IMR-90 (cell line): ENCODE measurements around the gene SMOC1. TPM values are rescaled to one million over a fixed set of nuclear protein-coding genes. Genes with fewer than 3 reads are reported as not detected.

ENCODE experiments used
- ATAC-seq: fragments of 200-7000 bp; cut with Tn5 transposase; 2 replicates; pipeline ENCODE4 v1.9.1; 2020; ENCODE audit warnings: low read depth, mild to moderate bottlenecking, moderate library complexity
- BruUV-seq: library from RNA; stranded (reverse); fragments of 400-500 nt; replicated peaks from 2 replicates; lab custom pipeline; 2021; lab: Mats Ljungman, UMichigan
- CTCF ChIA-PET: fragments of 300-600 bp; formaldehyde crosslinking; extraction: SDS; loops from one replicate; lab custom pipeline; 2021; ENCODE audit warnings: antibody characterized with exemption; lab: Yijun Ruan, JAX
- POLR2A ChIA-PET: fragments of 300-600 bp; sonication (Branson Sonifier 250); formaldehyde crosslinking; loops from one replicate; lab custom pipeline; 2022; ENCODE audit warnings: antibody characterized with exemption; ENCODE audit not compliant: unreplicated experiment; lab: Charles Lee
- DNase-seq: peaks from one replicate; pipeline ENCODE4 v3.0.0; 2013
- H2AFZ ChIP-seq: replicated peaks from 2 replicates; pipeline ENCODE3; 2013; ENCODE audit warnings: low read length, mild to moderate bottlenecking; ENCODE audit not compliant: poor library complexity
- H2AK5ac ChIP-seq: 2 replicates; pipeline ENCODE4 v1.6.1; 2013; ENCODE audit warnings: low read depth, low read length, inconsistent platforms
- H2AK9ac ChIP-seq: replicated peaks from 2 replicates; pipeline ENCODE3; 2013; ENCODE audit warnings: mild to moderate bottlenecking, low read depth, low read length, moderate library complexity; ENCODE audit not compliant: poor library complexity
- H2BK120ac ChIP-seq: 2 replicates; pipeline ENCODE4 v1.6.1; 2013; ENCODE audit warnings: low read depth, low read length, inconsistent platforms
- H2BK15ac ChIP-seq: 3 replicates; pipeline ENCODE4 v1.6.1; 2013; ENCODE audit warnings: low read depth, low read length, inconsistent platforms
- H2BK20ac ChIP-seq: 2 replicates; pipeline ENCODE4 v1.6.1; 2013; ENCODE audit warnings: low read depth, mild to moderate bottlenecking, inconsistent platforms, low read length, moderate library complexity
- H2BK5ac ChIP-seq: 2 replicates; pipeline ENCODE4 v1.6.1; 2013; ENCODE audit warnings: mild to moderate bottlenecking, low read depth, low read length, inconsistent platforms; ENCODE audit not compliant: poor library complexity, severe bottlenecking
- H3K14ac ChIP-seq: replicated peaks from 2 replicates; pipeline ENCODE4 v1.6.1; 2013; ENCODE audit warnings: low read depth, low read length, inconsistent platforms
- H3K18ac ChIP-seq: 2 replicates; pipeline ENCODE4 v1.6.1; 2013; ENCODE audit warnings: low read depth, low read length, control low read depth
- H3K23ac ChIP-seq: 2 replicates; pipeline ENCODE4 v1.6.1; 2013; ENCODE audit warnings: low read depth, low read length, inconsistent platforms
- H3K27ac ChIP-seq: 2 replicates; pipeline ENCODE4 v1.5.1; 2013; ENCODE audit warnings: mild to moderate bottlenecking, control low read depth, low read length; ENCODE audit not compliant: insufficient read depth
- H3K27me3 ChIP-seq: 2 replicates; pipeline ENCODE4 v1.6.1; 2013; ENCODE audit warnings: low read length; ENCODE audit not compliant: control insufficient read depth, insufficient read depth
- H3K36me3 ChIP-seq: 2 replicates; pipeline ENCODE4 v1.6.1; 2013; ENCODE audit warnings: low read length, mixed read lengths; ENCODE audit not compliant: control insufficient read depth, insufficient read depth
- H3K4ac ChIP-seq: 2 replicates; pipeline ENCODE4 v1.6.1; 2013; ENCODE audit warnings: low read depth, low read length, inconsistent platforms
- H3K4me1 ChIP-seq: 2 replicates; pipeline ENCODE4 v1.6.1; 2013; ENCODE audit warnings: low read length, mixed read lengths; ENCODE audit not compliant: control insufficient read depth, insufficient read depth
- H3K4me2 ChIP-seq: 2 replicates; pipeline ENCODE4 v1.6.1; 2013; ENCODE audit warnings: low read depth, mild to moderate bottlenecking, control low read depth, low read length, moderate library complexity
- H3K4me3 ChIP-seq: 2 replicates; pipeline ENCODE4 v1.5.1; 2013; ENCODE audit warnings: low read depth, mild to moderate bottlenecking, control low read depth, low read length, moderate library complexity; ENCODE audit not compliant: insufficient read depth
- H3K56ac ChIP-seq: 2 replicates; pipeline ENCODE4 v1.6.1; 2013; ENCODE audit warnings: low read length, inconsistent platforms; ENCODE audit not compliant: insufficient read depth; ENCODE audit errors: extremely low read depth
- H3K79me1 ChIP-seq, 2 experiments: 2 replicates each; pipeline ENCODE4 v1.6.1; 2013; ENCODE audit warnings: low read length in 2 of 2, inconsistent platforms in 1 of 2, low read depth in 1 of 2
- H3K9ac ChIP-seq: 2 replicates; pipeline ENCODE4 v1.6.1; 2013; ENCODE audit warnings: low read depth, low read length, control low read depth
- H3K9me1 ChIP-seq: 2 replicates; pipeline ENCODE4 v1.6.1; 2013; ENCODE audit warnings: low read length, inconsistent platforms; ENCODE audit not compliant: insufficient read depth
- H3K9me3 ChIP-seq: 2 replicates; pipeline ENCODE4 v1.6.1; 2013; ENCODE audit warnings: low read length; ENCODE audit not compliant: control insufficient read depth, insufficient read depth
- H4K20me1 ChIP-seq: 2 replicates; pipeline ENCODE4 v1.6.1; 2013; ENCODE audit warnings: low read length, inconsistent platforms; ENCODE audit not compliant: insufficient read depth
- H4K5ac ChIP-seq: 2 replicates; pipeline ENCODE4 v1.6.1; 2013; ENCODE audit warnings: mild to moderate bottlenecking, low read depth, low read length, control low read depth
- H4K8ac ChIP-seq, 2 experiments: 2 replicates each; pipeline ENCODE4 v1.6.1; 2013; ENCODE audit warnings: low read depth in 2 of 2, low read length in 2 of 2, control low read depth in 1 of 2, inconsistent platforms in 1 of 2
- H4K91ac ChIP-seq: 2 replicates; pipeline ENCODE4 v1.6.1; 2013; ENCODE audit warnings: low read depth, low read length, inconsistent platforms; ENCODE audit not compliant: insufficient read depth
- BHLHE40 ChIP-seq: fragments of 150-350 bp; IDR thresholded peaks from 2 replicates; pipeline ENCODE4 v1.6.1; 2016; ENCODE audit warnings: mild to moderate bottlenecking, low read depth, low read length
- CEBPB ChIP-seq: IDR thresholded peaks from 2 replicates; pipeline ENCODE4 v1.6.1; 2012; ENCODE audit warnings: low read depth, low read length, improper control_type of control experiment
- CHD1 ChIP-seq: IDR thresholded peaks from 2 replicates; pipeline ENCODE4 v1.6.1; 2012; ENCODE audit warnings: low read depth, low read length, improper control_type of control experiment
- FOS ChIP-seq: fragments of 150-350 bp; IDR thresholded peaks from 2 replicates; pipeline ENCODE4 v1.6.1; 2016; ENCODE audit warnings: low read depth, low read length
- MAFK ChIP-seq: IDR thresholded peaks from 2 replicates; pipeline ENCODE4 v1.6.1; 2012; ENCODE audit warnings: low read depth, low read length, improper control_type of control experiment
- MAZ ChIP-seq: IDR thresholded peaks from 2 replicates; pipeline ENCODE4 v1.6.1; 2012; ENCODE audit warnings: low read depth, mild to moderate bottlenecking, low read length, improper control_type of control experiment, moderate library complexity, borderline replicate concordance
- MXI1 ChIP-seq: IDR thresholded peaks from 2 replicates; pipeline ENCODE4 v1.6.1; 2012; ENCODE audit warnings: low read depth, mild to moderate bottlenecking, low read length, moderate library complexity, borderline replicate concordance
- NFE2L2 ChIP-seq: fragments of 150-350 bp; IDR thresholded peaks from 2 replicates; pipeline ENCODE4 v1.6.1; 2016; ENCODE audit warnings: low read depth, mild to moderate bottlenecking, low read length
- POLR2A ChIP-seq: IDR thresholded peaks from 2 replicates; pipeline ENCODE4 v1.6.1; 2012; ENCODE audit warnings: mild to moderate bottlenecking, low read depth, low read length
- RAD21 ChIP-seq: IDR thresholded peaks from 2 replicates; pipeline ENCODE4 v1.6.1; 2012; ENCODE audit warnings: low read length, improper control_type of control experiment
- RCOR1 ChIP-seq: IDR thresholded peaks from 2 replicates; pipeline ENCODE4 v1.6.1; 2012; ENCODE audit warnings: mild to moderate bottlenecking, low read length, improper control_type of control experiment; ENCODE audit not compliant: insufficient replicate concordance
- RFX5 ChIP-seq: IDR thresholded peaks from 2 replicates; pipeline ENCODE4 v1.8.0; 2012; ENCODE audit warnings: low read depth, mild to moderate bottlenecking, low read length, moderate library complexity
- SMC3 ChIP-seq: fragments of 150-350 bp; IDR thresholded peaks from 2 replicates; pipeline ENCODE4 v1.6.1; 2016; ENCODE audit warnings: low read depth, mild to moderate bottlenecking, antibody characterized with exemption, low read length, moderate library complexity
- whole genome bisulfite sequencing, 2 experiments: methylation state at CpG; one replicate each; pipeline versions ENCODE4 v1.1.5 to v1.1.7; 2013; ENCODE audit warnings: missing lambda C conversion rate in 2 of 2; ENCODE audit not compliant: insufficient read length in 1 of 2; ENCODE audit errors: extremely low coverage in 2 of 2; 5-methylcytosine and 5-hydroxymethylcytosine counted together
- dilution Hi-C: fragments of 300-500 bp; cut with HindIII; formaldehyde crosslinking; loops from one replicate; pipeline ENCODE4 v1.14.3; 2018; ENCODE audit warnings: low sequenced_read_pairs; ENCODE audit not compliant: unreplicated experiment
- in situ Hi-C: fragments of 300-500 bp; cut with MboI; formaldehyde crosslinking; loops from 3 replicates; pipeline ENCODE4 v1.14.3; 2019; ENCODE audit warnings: low sequenced_read_pairs, inconsistent platforms, mixed read lengths
- intact Hi-C: fragments of 100-400 bp; cut with micrococcal nuclease; formaldehyde crosslinking; loops from 2 replicates; pipeline ENCODE4 v1.10.0; 2022
- polyA plus RNA-seq, 3 experiments: library from polyadenylated mRNA; depleted of rRNA; stranded (reverse); fragments of >200 nt; gene quantifications; 2 replicates each; pipeline ENCODE4 v1.2.3, GENCODE V29; 2012; ENCODE audit warnings: low replicate concordance in 1 of 3
- total RNA-seq: library from RNA; depleted of rRNA; stranded (reverse); fragments of >200 nt; gene quantifications from 2 replicates; pipeline ENCODE4 v1.2.3, GENCODE V29; 2012
- TF ChIP-seq, protein P1 (sequence below): fragments of 150-350 bp; IDR thresholded peaks from 2 replicates; pipeline ENCODE4 v1.6.1; 2017; ENCODE audit warnings: mild to moderate bottlenecking, antibody characterized with exemption, low read length, low read depth
- TF ChIP-seq, protein P2 (sequence below): fragments of 150-350 bp; IDR thresholded peaks from 2 replicates; pipeline ENCODE4 v1.6.1; 2016; ENCODE audit warnings: low read depth, mild to moderate bottlenecking, low read length, moderate library complexity, borderline replicate concordance

Gene SMOC1
- total and polyA plus RNA-seq, 2 of the 4 experiments (the other 2 are of a cell fraction) = 0.90 to 4.1 TPM

DNA sequence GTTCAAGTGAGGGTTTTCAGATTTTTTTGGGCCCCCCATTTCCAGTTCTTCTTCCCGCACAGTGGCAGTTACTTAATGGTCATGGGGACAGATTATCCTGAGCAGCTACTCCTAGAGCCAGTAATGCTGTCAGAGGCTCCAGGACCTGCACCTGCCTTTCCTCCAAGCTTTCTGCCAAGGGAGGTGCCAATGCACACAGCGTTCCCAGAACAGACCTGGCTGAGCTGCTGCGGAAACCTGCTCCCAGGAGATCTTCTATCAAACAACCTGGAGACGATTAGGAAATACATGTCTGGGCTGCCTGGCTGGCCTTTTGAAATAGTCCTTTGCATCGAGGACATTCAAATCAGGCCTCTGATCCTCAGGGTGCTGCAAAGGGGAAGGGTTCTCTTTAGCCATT lies 188.6 kb downstream of the SMOC1 start:
- no TSS peak for BruUV-seq
- Histone ChIP-seq H2BK20ac (no peak overlapping the region), H2AK5ac (no peak overlapping the region), H2BK120ac (no peak overlapping the region), H3K36me3 (no peaks in the 10 kb centered on the region), H3K27ac (no peak overlapping the region), H3K9ac (no peak overlapping the region), H4K8ac (no peak overlapping the region), H3K9me3 (no peaks in the 10 kb centered on the region), H2AK9ac (no peak overlapping the region), H3K4me1 (no peaks in the 10 kb centered on the region), H3K4me3 (no peak overlapping the region), H2BK15ac (no peak overlapping the region), H3K56ac (no peak overlapping the region), H3K18ac (no peak overlapping the region), H3K9me1 (no peaks in the 10 kb centered on the region), H3K14ac (no peak overlapping the region), H2AFZ (no peak overlapping the region), H3K4ac (no peak overlapping the region), H4K20me1 (no peaks in the 10 kb centered on the region), H3K4me2 (no peak overlapping the region), H3K27me3 (peaks cover 24% of the 10 kb centered on the region), H3K79me1 (no peaks in the 10 kb centered on the region), H4K91ac (no peak overlapping the region), H2BK5ac (no peak overlapping the region), H3K23ac (no peak overlapping the region), H4K5ac (no peak overlapping the region)
- TF ChIP-seq SMC3 (no peak), BHLHE40 (no peak), RFX5 (no peak), NFE2L2 (no peak), CEBPB (no peak), MXI1 (no peak), MAFK (no peak), CHD1 (no peak), MAZ (no peak), RAD21 (no peak), RCOR1 (no peak), POLR2A (no peak), FOS (no peak)
- TF ChIP-seq, protein P1, sequence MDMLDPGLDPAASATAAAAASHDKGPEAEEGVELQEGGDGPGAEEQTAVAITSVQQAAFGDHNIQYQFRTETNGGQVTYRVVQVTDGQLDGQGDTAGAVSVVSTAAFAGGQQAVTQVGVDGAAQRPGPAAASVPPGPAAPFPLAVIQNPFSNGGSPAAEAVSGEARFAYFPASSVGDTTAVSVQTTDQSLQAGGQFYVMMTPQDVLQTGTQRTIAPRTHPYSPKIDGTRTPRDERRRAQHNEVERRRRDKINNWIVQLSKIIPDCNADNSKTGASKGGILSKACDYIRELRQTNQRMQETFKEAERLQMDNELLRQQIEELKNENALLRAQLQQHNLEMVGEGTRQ = no peak
- TF ChIP-seq, protein P2, sequence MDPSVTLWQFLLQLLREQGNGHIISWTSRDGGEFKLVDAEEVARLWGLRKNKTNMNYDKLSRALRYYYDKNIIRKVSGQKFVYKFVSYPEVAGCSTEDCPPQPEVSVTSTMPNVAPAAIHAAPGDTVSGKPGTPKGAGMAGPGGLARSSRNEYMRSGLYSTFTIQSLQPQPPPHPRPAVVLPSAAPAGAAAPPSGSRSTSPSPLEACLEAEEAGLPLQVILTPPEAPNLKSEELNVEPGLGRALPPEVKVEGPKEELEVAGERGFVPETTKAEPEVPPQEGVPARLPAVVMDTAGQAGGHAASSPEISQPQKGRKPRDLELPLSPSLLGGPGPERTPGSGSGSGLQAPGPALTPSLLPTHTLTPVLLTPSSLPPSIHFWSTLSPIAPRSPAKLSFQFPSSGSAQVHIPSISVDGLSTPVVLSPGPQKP = no peak
- DNase-seq (no peak), ATAC-seq (no peak)
- in situ Hi-C loops = no loop called here
- intact Hi-C loops = no loop called here
- CTCF ChIA-PET = no interaction called here
- dilution Hi-C loops = no loop called here
- POLR2A ChIA-PET = no interaction called here
- WGBS, 2 experiments = 57% methylated on average over 1 of the region's 5 CpGs; no CpG with 5 or more reads in 1 of the 2 experiments
